ENCODE data around the gene LUC7L. TPM values are rescaled to one million over a fixed set of nuclear protein-coding genes. Genes with fewer than 3 reads are reported as not detected.
"Not testable (repeated sequence)": the region's sequence is repeated elsewhere in the genome, so short reads cannot be mapped to it uniquely, and the experiment has no call there.

LUC7L gene
- total RNA-seq, 4 donors from 2014 or later, result 109 to 180 (median 123) TPM

DNA sequence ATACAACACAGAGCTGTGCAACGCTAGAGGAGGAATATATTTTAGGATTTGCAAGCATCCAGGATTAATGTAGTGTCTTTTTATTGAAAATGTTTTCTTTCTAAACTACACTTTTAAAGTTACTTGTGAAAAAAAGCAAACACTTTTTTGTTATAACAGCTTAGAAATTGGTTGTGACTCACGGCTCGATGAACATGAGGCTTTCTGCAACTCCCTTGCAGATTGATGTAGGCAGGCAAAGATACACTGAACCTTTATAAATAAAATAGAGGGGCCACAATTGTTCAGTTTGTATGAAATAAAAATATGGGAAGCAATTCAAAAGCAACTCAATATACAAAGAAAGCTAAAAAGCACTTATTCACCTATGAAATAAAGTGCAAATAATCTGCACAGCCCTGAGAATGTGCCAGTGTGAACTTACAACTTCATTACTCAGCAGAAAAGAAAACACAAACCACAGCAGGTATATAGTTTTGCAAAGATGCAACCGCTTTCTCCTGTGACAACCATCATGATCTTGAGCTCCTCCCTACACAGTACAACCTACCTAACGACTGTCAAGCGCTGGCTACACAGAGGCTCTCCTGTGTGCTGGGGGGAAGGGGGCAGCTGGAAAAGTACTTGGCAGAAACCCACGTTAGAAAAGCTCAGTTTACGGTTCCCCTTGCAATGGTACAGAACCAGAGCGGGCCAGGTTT is 948 bp downstream of the LUC7L start:
- peak overlapping the region; percentile 97 to 100 (median 98) for H3K27ac ChIP-seq
- TF ChIP-seq POLR2A (IDR thresholded peaks at IDR 0.05), result no peak
- WGBS, 2 donors, result 12% methylated on average over 9 of the region's 9 CpGs

DNA sequence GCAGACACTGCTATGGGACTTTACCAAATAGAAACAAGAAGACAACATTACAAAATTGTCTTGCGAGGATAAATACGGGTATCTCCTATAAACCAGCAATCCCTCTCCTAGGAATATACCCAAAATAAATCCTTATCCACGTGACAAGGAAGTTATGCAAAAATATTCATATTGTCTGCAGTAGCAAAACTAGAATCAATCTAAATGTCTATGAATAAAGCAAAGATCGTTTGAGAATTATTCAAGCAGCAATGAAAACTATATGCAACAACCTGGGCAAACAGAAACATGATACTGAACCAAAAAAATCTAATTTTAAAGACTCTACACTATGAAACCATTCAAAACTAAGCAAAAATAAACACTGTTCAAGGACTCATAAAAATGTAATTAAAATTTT is 9.2 kb downstream of the LUC7L start:
- H3K4me1 ChIP-seq, result no peaks in the 10 kb centered on the region
- H3K27me3 ChIP-seq, result no peaks in the 10 kb centered on the region
- 64 to 72% methylated on average over 4 of the region's 4 CpGs for WGBS, 2 donors
- peaks cover 0 to 100% (median 17%) of the 10 kb centered on the region in 3 donors for H3K36me3 ChIP-seq
- H3K4me3 ChIP-seq, result no peak overlapping the region
- no peak overlapping the region for H3K27ac ChIP-seq
- no peak for DNase-seq (ENCODE audit: low spot score in 2 of 2)
- TF ChIP-seq POLR2A (IDR thresholded peaks at IDR 0.05) (no peak), EP300 (IDR thresholded peaks at IDR 0.05) (no peak)
- TF ChIP-seq, protein P1, sequence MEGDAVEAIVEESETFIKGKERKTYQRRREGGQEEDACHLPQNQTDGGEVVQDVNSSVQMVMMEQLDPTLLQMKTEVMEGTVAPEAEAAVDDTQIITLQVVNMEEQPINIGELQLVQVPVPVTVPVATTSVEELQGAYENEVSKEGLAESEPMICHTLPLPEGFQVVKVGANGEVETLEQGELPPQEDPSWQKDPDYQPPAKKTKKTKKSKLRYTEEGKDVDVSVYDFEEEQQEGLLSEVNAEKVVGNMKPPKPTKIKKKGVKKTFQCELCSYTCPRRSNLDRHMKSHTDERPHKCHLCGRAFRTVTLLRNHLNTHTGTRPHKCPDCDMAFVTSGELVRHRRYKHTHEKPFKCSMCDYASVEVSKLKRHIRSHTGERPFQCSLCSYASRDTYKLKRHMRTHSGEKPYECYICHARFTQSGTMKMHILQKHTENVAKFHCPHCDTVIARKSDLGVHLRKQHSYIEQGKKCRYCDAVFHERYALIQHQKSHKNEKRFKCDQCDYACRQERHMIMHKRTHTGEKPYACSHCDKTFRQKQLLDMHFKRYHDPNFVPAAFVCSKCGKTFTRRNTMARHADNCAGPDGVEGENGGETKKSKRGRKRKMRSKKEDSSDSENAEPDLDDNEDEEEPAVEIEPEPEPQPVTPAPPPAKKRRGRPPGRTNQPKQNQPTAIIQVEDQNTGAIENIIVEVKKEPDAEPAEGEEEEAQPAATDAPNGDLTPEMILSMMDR (IDR thresholded peaks at IDR 0.05), result no peak
- no peaks in the 10 kb centered on the region for H3K9me3 ChIP-seq

More for the DNA sequence above, 948 bp downstream of the LUC7L start:
- Histone ChIP-seq H3K4me3 (peak overlapping the region; percentile 75 to 96 (median 88)), H3K36me3 (peaks cover 0 to 42% (median 22%) of the 10 kb centered on the region in 3 donors), H3K4me1 (peaks cover 0 to 31% (median 12%) of the 10 kb centered on the region in 4 donors), H3K9me3 (no peaks in the 10 kb centered on the region), H3K27me3 (no peaks in the 10 kb centered on the region)
- no peak for DNase-seq (ENCODE audit: low spot score in 2 of 2)

DNA sequence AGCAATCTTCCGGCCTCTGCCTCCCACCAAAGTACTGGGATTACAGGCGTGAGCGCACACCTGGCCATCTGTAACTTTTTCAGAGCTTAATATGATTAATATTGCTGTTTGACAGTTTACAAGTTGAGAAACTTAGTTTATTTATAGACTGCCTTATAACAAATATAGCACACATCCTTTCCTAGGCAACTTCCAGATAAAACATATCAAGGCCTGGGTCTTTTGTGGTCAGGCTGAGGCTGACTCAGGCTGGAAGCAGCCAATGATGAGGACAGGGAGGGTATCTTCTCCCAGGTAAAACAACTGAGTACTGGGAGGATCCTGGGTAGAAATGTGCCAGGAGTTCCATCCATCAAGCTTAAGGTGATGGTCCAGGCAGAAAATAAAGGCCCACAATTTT is 16.2 kb downstream of the LUC7L start:
- 91 to 95% methylated on average over 3 of the region's 3 CpGs for WGBS, 2 donors
- Histone ChIP-seq H3K36me3 (peaks cover 0 to 98% (median 6%) of the 10 kb centered on the region in 3 donors), H3K27me3 (no peaks in the 10 kb centered on the region)

DNA sequence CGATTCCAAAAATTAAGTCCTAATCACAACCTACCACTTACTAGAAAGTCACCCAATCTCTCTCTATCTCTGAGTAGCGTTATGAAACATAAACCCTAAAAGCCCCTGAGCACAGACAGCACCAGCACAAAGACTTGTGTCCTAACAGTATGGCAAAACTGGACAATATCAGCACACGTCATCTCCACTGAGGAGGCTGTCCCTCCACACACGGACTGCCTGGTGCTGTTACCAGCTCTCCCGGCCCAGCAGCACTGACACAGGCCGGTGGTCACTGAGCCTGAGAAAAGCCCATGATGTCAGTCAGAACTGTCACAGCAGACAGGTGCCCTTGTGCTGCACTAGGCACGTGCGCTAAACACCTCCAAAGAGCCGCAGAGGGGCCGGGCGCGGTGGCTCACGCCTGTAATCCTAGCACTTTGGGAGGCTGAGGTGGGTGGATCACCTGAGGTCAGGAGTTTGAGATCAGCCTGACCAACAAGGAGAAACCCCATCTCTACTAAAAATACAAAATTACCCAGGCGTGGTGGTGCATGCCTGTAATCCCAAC is 17.5 kb downstream of the LUC7L start:
- H3K27me3 ChIP-seq; H3K27ac ChIP-seq; H3K9me3 ChIP-seq; H3K4me1 ChIP-seq; DNase-seq (ENCODE audit: low spot score in 2 of 2); H3K4me3 ChIP-seq: not testable (repeated sequence)
- 88 to 90% methylated on average over 14 of the region's 14 CpGs for WGBS, 2 donors
- peaks cover 0 to 98% (median 16%) of the 10 kb centered on the region in 3 donors for H3K36me3 ChIP-seq

More for the DNA sequence above, 16.2 kb downstream of the LUC7L start:
- Histone ChIP-seq H3K27ac (no peak overlapping the region), H3K9me3 (no peaks in the 10 kb centered on the region), H3K4me3 (no peak overlapping the region), H3K4me1 (no peaks in the 10 kb centered on the region)
- TF ChIP-seq, protein P1 (IDR thresholded peaks at IDR 0.05), result no peak
- TF ChIP-seq EP300 (IDR thresholded peaks at IDR 0.05), result no peak
- TF ChIP-seq POLR2A (IDR thresholded peaks at IDR 0.05), result no peak
- no peak for DNase-seq (ENCODE audit: low spot score in 2 of 2)

DNA sequence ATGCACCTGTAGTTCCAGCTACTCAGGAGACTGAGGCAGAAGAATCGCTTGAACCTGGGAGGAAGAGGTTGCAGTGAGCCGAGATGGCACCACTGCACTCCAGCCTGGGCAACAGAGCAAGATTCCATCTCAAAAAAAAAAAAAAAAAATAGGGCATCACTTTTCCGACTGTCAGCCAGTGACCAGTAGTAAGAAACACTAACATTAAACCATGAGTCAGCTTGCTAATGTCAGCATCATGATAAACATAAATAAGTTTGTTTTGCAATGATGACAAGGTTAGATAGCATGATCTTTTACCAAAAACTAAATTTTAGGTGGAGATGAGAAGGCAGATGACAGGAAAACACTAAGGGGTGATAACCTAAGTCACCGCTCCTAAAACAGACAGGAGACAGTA is 19.9 kb downstream of the LUC7L start:
- H3K36me3 ChIP-seq, result peaks cover 3 to 98% (median 29%) of the 10 kb centered on the region in 3 donors
- H3K4me3 ChIP-seq; H3K27me3 ChIP-seq; H3K9me3 ChIP-seq; DNase-seq (ENCODE audit: low spot score in 2 of 2); H3K27ac ChIP-seq; H3K4me1 ChIP-seq: not testable (repeated sequence)
- WGBS, 2 donors, result 83 to 86% methylated on average over 4 of the region's 4 CpGs

DNA sequence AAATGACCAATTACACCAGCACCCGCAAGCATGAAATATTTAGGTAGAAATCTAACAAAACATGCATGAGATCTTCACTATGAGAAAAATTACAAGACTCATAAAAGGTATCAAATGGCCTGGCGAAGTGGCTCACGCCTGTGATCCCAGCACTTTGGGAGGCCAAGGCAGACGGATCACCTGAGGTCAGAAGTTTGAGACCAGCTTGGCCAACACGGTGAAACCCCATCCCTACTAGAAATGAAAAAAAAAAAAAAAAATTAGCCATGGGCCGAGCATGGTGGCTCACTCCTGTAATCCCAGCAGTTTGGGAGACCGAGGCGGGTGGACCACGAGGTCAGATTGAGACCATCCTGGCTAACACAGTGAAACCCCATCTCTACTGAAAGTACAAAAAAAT is 25.2 kb downstream of the LUC7L start:
- not testable (repeated sequence) for DNase-seq (ENCODE audit: low spot score in 2 of 2); H3K4me3 ChIP-seq; H3K27me3 ChIP-seq; H3K9me3 ChIP-seq; H3K27ac ChIP-seq; H3K4me1 ChIP-seq
- 93 to 98% methylated on average over 9 of the region's 9 CpGs for WGBS, 2 donors
- peaks cover 3 to 97% (median 38%) of the 10 kb centered on the region in 3 donors for H3K36me3 ChIP-seq

DNA sequence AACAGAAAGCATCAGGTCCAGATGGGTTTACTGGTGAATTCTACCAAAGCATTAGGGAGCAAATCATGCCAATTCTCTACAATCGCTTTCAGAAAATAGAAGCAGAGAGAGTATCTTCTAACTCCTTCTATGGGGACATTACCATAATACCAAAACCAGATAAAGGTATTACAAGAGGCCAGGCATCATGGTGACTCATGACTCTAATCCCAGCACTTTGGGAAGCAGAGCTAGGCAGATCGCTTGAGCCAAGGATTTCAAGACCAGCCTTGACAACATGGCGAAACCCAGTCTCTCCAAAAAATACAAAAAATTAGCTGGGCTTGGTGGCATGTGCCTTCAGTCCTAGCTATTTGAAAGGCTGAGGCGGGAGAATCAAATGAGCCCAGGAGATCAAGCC is 26.0 kb downstream of the LUC7L start:
- WGBS, 2 donors, result 98 to 99% methylated on average over 4 of the region's 4 CpGs
- H3K27me3 ChIP-seq, result no peaks in the 10 kb centered on the region
- H3K4me3 ChIP-seq, result no peak overlapping the region
- no peaks in the 10 kb centered on the region for H3K9me3 ChIP-seq
- no peaks in the 10 kb centered on the region for H3K4me1 ChIP-seq
- DNase-seq (ENCODE audit: low spot score in 2 of 2), result no peak
- peaks cover 10 to 97% (median 40%) of the 10 kb centered on the region in 3 donors for H3K36me3 ChIP-seq
- H3K27ac ChIP-seq, result no peak overlapping the region
- TF ChIP-seq, protein P1 (IDR thresholded peaks at IDR 0.05), result no peak
- no peak for TF ChIP-seq POLR2A (IDR thresholded peaks at IDR 0.05)
- TF ChIP-seq EP300 (IDR thresholded peaks at IDR 0.05), result no peak
